SH-SY5Y (cell line): Measurements from ENCODE around the gene FUT9.

Experiments used
- GATA2 ChIP-seq: IDR thresholded peaks from 2 replicates; pipeline ENCODE4 v1.6.1; 2011; ENCODE audit warnings: mild to moderate bottlenecking, low read depth, low read length
- GATA3 ChIP-seq: IDR thresholded peaks from 2 replicates; pipeline ENCODE4 v1.6.1; 2011; ENCODE audit warnings: low read depth, mild to moderate bottlenecking, low read length, moderate library complexity

- TF ChIP-seq GATA2 (no peak), GATA3 (no peak)
These were observed 95.1 kb downstream of the FUT9 start for GRCh38 chr6:96110878-96111277.
